OCI-LY7 (cell line): ENCODE measurements around the gene ERC1.
"Not testable (repeated sequence)": the region's sequence is repeated elsewhere in the genome, so short reads cannot be mapped to it uniquely, and the experiment has no call there.

Source experiments
- EZH2phosphoT487 ChIP-seq: fragments of 200-600 bp; sonication (generic); IDR thresholded peaks from 2 replicates; pipeline ENCODE4 v1.6.1; 2018; ENCODE audit warnings: low read depth, borderline replicate concordance, mild to moderate bottlenecking, mixed run types, antibody characterized with exemption, low read length, moderate library complexity, mixed read lengths
- TF ChIP-seq, protein P1 (sequence below): fragments of 200-600 bp; sonication (generic); conservative IDR thresholded peaks from 2 replicates; pipeline ENCODE4 v1.5.1; 2014; ENCODE audit warnings: mild to moderate bottlenecking, antibody characterized with exemption, low read length, moderate library complexity, mixed read lengths

DNA sequence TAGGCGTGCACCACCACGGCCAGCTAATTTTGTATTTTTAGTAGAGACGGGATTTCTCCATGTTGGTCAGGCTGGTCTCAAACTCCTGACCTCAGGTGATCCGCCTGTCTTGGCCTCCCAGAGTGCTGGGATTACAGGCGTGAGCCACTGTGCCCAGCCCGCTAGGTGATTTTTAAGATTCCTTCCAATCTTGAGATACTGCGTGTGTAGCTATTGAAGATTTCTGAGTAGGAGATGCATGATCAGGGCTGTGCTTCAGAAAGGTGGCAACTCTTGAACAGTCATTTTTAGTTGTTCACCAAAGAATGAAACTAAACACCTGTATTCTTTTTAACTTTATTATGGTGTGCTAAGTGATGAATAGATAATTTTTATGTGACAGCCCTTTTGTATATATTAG, 8.7 kb downstream of the ERC1 start:
- TF ChIP-seq, protein P1, sequence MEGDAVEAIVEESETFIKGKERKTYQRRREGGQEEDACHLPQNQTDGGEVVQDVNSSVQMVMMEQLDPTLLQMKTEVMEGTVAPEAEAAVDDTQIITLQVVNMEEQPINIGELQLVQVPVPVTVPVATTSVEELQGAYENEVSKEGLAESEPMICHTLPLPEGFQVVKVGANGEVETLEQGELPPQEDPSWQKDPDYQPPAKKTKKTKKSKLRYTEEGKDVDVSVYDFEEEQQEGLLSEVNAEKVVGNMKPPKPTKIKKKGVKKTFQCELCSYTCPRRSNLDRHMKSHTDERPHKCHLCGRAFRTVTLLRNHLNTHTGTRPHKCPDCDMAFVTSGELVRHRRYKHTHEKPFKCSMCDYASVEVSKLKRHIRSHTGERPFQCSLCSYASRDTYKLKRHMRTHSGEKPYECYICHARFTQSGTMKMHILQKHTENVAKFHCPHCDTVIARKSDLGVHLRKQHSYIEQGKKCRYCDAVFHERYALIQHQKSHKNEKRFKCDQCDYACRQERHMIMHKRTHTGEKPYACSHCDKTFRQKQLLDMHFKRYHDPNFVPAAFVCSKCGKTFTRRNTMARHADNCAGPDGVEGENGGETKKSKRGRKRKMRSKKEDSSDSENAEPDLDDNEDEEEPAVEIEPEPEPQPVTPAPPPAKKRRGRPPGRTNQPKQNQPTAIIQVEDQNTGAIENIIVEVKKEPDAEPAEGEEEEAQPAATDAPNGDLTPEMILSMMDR = not testable (repeated sequence)
- not testable (repeated sequence) for TF ChIP-seq EZH2phosphoT487
